ENCODE data around the gene KRT7.
"Not testable (repeated sequence)": the region's sequence is repeated elsewhere in the genome, so short reads cannot be mapped to it uniquely, and the experiment has no call there.

KRT7 gene

GRCh38 chr12:52238916-52239646 is 6.0 kb downstream of the KRT7 start:
- no peaks in the 10 kb centered on the region for H3K36me3 ChIP-seq (ENCODE audit: insufficient read depth, low read length)
- TF ChIP-seq EZH2phosphoT487 (IDR thresholded peaks at IDR 0.05; ENCODE audit: borderline replicate concordance) = no peak
- no peak for TF ChIP-seq CTCF (conservative IDR thresholded peaks at IDR 0.05; ENCODE audit: low read length)

GRCh38 chr12:52239767-52240166 is 6.7 kb downstream of the KRT7 start:
- Histone ChIP-seq H4K20me1 (ENCODE audit: insufficient read depth, low read length, poor library complexity, severe bottlenecking) (no peaks in the 10 kb centered on the region), H3K9me2 (replicated peaks; ENCODE audit: low read depth, low read length) (no peaks in the 10 kb centered on the region), H3K9me3 (ENCODE audit: insufficient read depth, low read depth, low read length) (no peaks in the 10 kb centered on the region), H3F3A (ENCODE audit: low read depth) (no peaks in the 10 kb centered on the region), H2AFZ (ENCODE audit: low read length) (no peak overlapping the region), H3K9ac (ENCODE audit: low read depth, low read length, poor library complexity, severe bottlenecking) (no peak overlapping the region), H3K4me2 (ENCODE audit: low read depth, low read length, poor library complexity, severe bottlenecking) (no peak overlapping the region), H3K4me1 (ENCODE audit: insufficient read depth, low read length, poor library complexity, severe bottlenecking) (no peaks in the 10 kb centered on the region), H3K27me3 (ENCODE audit: insufficient read depth, low read length, poor library complexity, severe bottlenecking) (no peaks in the 10 kb centered on the region), H3K4me3 (ENCODE audit: low read length, poor library complexity, severe bottlenecking) (no peak overlapping the region), H3K36me3 (ENCODE audit: insufficient read depth, low read length) (no peaks in the 10 kb centered on the region), H3K79me2 (ENCODE audit: insufficient read depth, low read length) (no peaks in the 10 kb centered on the region)
- TF ChIP-seq EZH2phosphoT487 (IDR thresholded peaks at IDR 0.05; ENCODE audit: borderline replicate concordance) (no peak), CTCF (conservative IDR thresholded peaks at IDR 0.05; ENCODE audit: low read length) (no peak)

More at GRCh38 chr12:52238916-52239646, 6.0 kb downstream of the KRT7 start:
- H3K27me3 ChIP-seq (ENCODE audit: insufficient read depth, low read length, poor library complexity, severe bottlenecking) = no peaks in the 10 kb centered on the region
- no peaks in the 10 kb centered on the region for H4K20me1 ChIP-seq (ENCODE audit: insufficient read depth, low read length, poor library complexity, severe bottlenecking)
- H3K9me2 ChIP-seq (replicated peaks; ENCODE audit: low read depth, low read length) = no peaks in the 10 kb centered on the region
- H3K79me2 ChIP-seq (ENCODE audit: insufficient read depth, low read length) = no peaks in the 10 kb centered on the region
- H3K9ac ChIP-seq (ENCODE audit: low read depth, low read length, poor library complexity, severe bottlenecking) = no peak overlapping the region
- H3K9me3 ChIP-seq (ENCODE audit: insufficient read depth, low read depth, low read length) = no peaks in the 10 kb centered on the region
- no peak overlapping the region for H2AFZ ChIP-seq (ENCODE audit: low read length)
- no peak overlapping the region for H3K4me2 ChIP-seq (ENCODE audit: low read depth, low read length, poor library complexity, severe bottlenecking)
- no peak overlapping the region for H3K4me3 ChIP-seq (ENCODE audit: low read length, poor library complexity, severe bottlenecking)
- no peaks in the 10 kb centered on the region for H3K4me1 ChIP-seq (ENCODE audit: insufficient read depth, low read length, poor library complexity, severe bottlenecking)
- no peaks in the 10 kb centered on the region for H3F3A ChIP-seq (ENCODE audit: low read depth)

- not testable (repeated sequence) for H4K20me1 ChIP-seq (ENCODE audit: insufficient read depth, low read length, poor library complexity, severe bottlenecking); H3F3A ChIP-seq (ENCODE audit: low read depth); H3K4me3 ChIP-seq (ENCODE audit: low read length, poor library complexity, severe bottlenecking); H3K27me3 ChIP-seq (ENCODE audit: insufficient read depth, low read length, poor library complexity, severe bottlenecking); H3K4me2 ChIP-seq (ENCODE audit: low read depth, low read length, poor library complexity, severe bottlenecking); H3K36me3 ChIP-seq (ENCODE audit: insufficient read depth, low read length); H3K9me2 ChIP-seq (replicated peaks; ENCODE audit: low read depth, low read length); H3K9me3 ChIP-seq (ENCODE audit: insufficient read depth, low read depth, low read length); H3K79me2 ChIP-seq (ENCODE audit: insufficient read depth, low read length); H3K4me1 ChIP-seq (ENCODE audit: insufficient read depth, low read length, poor library complexity, severe bottlenecking); H3K9ac ChIP-seq (ENCODE audit: low read depth, low read length, poor library complexity, severe bottlenecking); H2AFZ ChIP-seq (ENCODE audit: low read length)
Measured at GRCh38 chr12:52240247-52240646, 7.2 kb downstream of the KRT7 start.

All from Loucy (cell line).